Measurements from ENCODE around the gene PCNT.

The PCNT gene

DNA sequence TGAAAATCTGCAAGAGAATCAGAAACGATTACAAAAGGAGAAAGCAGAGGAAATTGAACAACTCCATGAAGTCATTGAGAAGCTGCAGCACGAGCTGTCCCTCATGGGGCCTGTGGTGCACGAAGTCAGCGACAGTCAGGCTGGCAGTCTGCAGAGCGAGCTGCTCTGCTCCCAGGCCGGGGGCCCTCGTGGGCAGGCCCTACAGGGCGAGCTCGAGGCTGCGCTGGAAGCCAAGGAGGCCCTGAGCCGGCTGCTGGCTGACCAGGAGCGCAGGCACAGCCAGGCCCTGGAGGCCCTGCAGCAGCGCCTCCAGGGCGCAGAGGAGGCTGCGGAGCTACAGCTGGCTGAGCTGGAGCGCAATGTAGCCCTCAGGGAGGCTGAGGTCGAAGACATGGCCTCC lies 87.3 kb downstream of the PCNT start (continued):
- TF ChIP-seq ZFP41 (tag by site-specific recombination; IDR thresholded peaks at IDR 0.05; ENCODE audit: borderline replicate concordance) (no peak), ZNF24 (tag by site-specific recombination; IDR thresholded peaks at IDR 0.05) (no peak), ZNF248 (tag by site-specific recombination; IDR thresholded peaks at IDR 0.05) (no peak)

DNA sequence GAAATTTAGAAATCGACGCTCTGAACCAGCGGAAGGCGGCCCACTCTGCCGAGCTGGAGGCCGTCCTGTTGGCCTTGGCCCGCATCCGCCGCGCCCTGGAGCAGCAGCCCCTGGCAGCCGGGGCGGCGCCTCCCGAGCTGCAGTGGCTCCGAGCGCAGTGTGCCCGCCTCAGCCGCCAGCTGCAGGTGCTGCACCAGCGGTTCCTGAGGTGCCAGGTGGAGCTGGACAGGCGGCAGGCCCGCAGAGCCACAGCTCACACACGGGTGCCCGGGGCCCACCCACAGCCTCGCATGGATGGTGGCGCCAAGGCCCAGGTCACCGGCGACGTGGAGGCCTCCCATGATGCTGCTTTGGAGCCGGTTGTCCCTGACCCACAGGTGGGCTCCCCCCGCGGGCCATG lies 87.7 kb downstream of the PCNT start:
- H3K4me3 ChIP-seq (ENCODE audit: low read depth, low read length) = no peak overlapping the region
- no peaks in the 10 kb centered on the region for H3K9me3 ChIP-seq (ENCODE audit: control insufficient read depth, insufficient read depth, low read depth, low read length)
- no peaks in the 10 kb centered on the region for H3K4me1 ChIP-seq (ENCODE audit: control insufficient read depth, insufficient read depth, low read length)
- H3K27ac ChIP-seq (ENCODE audit: extremely low read depth, low read depth, low read length) = no peak overlapping the region
- TF ChIP-seq ZNF777 (tag by site-specific recombination; IDR thresholded peaks at IDR 0.05; ENCODE audit: borderline replicate concordance) = no peak
- no peak for TF ChIP-seq YY2 (tag by site-specific recombination; IDR thresholded peaks at IDR 0.05)
- no peak for TF ChIP-seq KLF8 (tag by site-specific recombination; IDR thresholded peaks at IDR 0.05)
- TF ChIP-seq ZBTB7A (tag by site-specific recombination; IDR thresholded peaks at IDR 0.05; ENCODE audit: low read depth) = no peak
- TF ChIP-seq ZNF571 (tag by site-specific recombination; IDR thresholded peaks at IDR 0.05) = no peak
- TF ChIP-seq PATZ1 (tag by site-specific recombination; IDR thresholded peaks at IDR 0.05) = no peak
- TF ChIP-seq ZNF623 (tag by site-specific recombination; IDR thresholded peaks at IDR 0.05) = no peak
- no peak for TF ChIP-seq TCF7L2 (IDR thresholded peaks at IDR 0.05; ENCODE audit: borderline replicate concordance, low read depth, low read length)
- TF ChIP-seq ZNF2 (tag by site-specific recombination; IDR thresholded peaks at IDR 0.05) = no peak
- TF ChIP-seq ZNF792 (tag by site-specific recombination; IDR thresholded peaks at IDR 0.05) = no peak
- TF ChIP-seq, protein P1, sequence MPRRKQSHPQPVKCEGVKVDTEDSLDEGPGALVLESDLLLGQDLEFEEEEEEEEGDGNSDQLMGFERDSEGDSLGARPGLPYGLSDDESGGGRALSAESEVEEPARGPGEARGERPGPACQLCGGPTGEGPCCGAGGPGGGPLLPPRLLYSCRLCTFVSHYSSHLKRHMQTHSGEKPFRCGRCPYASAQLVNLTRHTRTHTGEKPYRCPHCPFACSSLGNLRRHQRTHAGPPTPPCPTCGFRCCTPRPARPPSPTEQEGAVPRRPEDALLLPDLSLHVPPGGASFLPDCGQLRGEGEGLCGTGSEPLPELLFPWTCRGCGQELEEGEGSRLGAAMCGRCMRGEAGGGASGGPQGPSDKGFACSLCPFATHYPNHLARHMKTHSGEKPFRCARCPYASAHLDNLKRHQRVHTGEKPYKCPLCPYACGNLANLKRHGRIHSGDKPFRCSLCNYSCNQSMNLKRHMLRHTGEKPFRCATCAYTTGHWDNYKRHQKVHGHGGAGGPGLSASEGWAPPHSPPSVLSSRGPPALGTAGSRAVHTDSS (tag by site-specific recombination; IDR thresholded peaks at IDR 0.05) = no peak
- TF ChIP-seq AEBP2 (tag by site-specific recombination; IDR thresholded peaks at IDR 0.05; ENCODE audit: borderline replicate concordance) = no peak
- no peak for TF ChIP-seq ZNF596 (tag by site-specific recombination; IDR thresholded peaks at IDR 0.05)
- no peak for TF ChIP-seq ZNF48 (tag by site-specific recombination; IDR thresholded peaks at IDR 0.05)
- TF ChIP-seq ZNF24 (tag by site-specific recombination; IDR thresholded peaks at IDR 0.05) = no peak
- TF ChIP-seq, protein P2, sequence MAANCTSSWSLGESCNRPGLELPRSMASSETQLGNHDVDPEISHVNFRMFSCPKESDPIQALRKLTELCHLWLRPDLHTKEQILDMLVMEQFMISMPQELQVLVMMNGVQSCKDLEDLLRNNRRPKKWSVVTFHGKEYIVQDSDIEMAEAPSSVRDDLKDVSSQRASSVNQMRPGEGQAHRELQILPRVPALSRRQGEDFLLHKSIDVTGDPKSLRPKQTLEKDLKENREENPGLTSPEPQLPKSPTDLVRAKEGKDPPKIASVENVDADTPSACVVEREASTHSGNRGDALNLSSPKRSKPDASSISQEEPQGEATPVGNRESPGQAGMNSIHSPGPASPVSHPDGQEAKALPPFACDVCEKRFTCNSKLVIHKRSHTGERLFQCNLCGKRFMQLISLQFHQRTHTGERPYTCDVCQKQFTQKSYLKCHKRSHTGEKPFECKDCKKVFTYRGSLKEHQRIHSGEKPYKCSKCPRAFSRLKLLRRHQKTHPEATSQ (tag by site-specific recombination; IDR thresholded peaks at IDR 0.05) = no peak
- TF ChIP-seq INSM2 (tag by site-specific recombination; IDR thresholded peaks at IDR 0.05) = no peak
- TF ChIP-seq, protein P3, sequence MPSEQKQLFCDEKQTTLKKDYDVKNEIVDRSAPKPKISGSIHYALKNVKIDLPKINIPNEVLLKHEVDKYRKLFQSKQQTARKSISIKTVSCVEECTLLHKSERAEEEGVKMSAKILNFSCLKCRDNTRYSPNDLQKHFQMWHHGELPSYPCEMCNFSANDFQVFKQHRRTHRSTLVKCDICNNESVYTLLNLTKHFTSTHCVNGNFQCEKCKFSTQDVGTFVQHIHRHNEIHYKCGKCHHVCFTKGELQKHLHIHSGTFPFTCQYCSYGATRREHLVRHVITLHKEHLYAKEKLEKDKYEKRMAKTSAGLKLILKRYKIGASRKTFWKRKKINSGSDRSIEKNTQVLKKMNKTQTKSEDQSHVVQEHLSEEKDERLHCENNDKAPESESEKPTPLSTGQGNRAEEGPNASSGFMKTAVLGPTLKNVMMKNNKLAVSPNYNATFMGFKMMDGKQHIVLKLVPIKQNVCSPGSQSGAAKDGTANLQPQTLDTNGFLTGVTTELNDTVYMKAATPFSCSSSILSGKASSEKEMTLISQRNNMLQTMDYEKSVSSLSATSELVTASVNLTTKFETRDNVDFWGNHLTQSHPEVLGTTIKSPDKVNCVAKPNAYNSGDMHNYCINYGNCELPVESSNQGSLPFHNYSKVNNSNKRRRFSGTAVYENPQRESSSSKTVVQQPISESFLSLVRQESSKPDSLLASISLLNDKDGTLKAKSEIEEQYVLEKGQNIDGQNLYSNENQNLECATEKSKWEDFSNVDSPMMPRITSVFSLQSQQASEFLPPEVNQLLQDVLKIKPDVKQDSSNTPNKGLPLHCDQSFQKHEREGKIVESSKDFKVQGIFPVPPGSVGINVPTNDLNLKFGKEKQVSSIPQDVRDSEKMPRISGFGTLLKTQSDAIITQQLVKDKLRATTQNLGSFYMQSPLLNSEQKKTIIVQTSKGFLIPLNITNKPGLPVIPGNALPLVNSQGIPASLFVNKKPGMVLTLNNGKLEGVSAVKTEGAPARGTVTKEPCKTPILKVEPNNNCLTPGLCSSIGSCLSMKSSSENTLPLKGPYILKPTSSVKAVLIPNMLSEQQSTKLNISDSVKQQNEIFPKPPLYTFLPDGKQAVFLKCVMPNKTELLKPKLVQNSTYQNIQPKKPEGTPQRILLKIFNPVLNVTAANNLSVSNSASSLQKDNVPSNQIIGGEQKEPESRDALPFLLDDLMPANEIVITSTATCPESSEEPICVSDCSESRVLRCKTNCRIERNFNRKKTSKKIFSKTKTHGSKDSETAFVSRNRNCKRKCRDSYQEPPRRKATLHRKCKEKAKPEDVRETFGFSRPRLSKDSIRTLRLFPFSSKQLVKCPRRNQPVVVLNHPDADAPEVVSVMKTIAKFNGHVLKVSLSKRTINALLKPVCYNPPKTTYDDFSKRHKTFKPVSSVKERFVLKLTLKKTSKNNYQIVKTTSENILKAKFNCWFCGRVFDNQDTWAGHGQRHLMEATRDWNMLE (tag by site-specific recombination; conservative IDR thresholded peaks at IDR 0.05; ENCODE audit: low read depth) = no peak
- ChIA-PET POLR2A (no interaction called here), CTCF (no interaction called here)
- peaks cover 32 to 62% of the 10 kb centered on the region in 2 experiments for H3K36me3 ChIP-seq (ENCODE audit: control insufficient read depth in 2 of 2, insufficient read depth in 1 of 2, low read length in 2 of 2)

Data from HEK293 (cell line).